ENCODE data around the gene ADGRG7.

The ADGRG7 gene

GRCh38 chr3:100702082-100702979 is 92.9 kb downstream of the ADGRG7 start:
- DNase-seq = no peak

DNA sequence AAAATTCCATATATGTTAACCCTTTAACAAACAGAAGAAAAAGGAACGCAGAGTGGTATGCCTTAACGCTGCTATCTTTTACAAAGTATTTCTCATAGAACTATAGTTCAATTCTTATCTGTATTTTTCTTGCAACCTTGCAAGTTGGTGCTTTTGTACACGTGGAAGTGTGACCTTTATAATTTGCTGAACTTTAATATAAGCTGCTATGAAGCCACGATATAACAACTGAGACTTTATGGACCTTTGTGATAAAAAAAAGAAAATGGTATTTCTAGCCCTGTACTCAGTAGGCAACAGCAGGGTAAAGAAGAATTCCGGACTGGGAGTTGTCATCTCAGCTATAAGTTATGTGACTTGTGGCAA is 93.6 kb downstream of the ADGRG7 start:
- no peak for DNase-seq

- no peak for DNase-seq
Measured at GRCh38 chr3:100703865-100704264, 94.5 kb downstream of the ADGRG7 start.

DNA sequence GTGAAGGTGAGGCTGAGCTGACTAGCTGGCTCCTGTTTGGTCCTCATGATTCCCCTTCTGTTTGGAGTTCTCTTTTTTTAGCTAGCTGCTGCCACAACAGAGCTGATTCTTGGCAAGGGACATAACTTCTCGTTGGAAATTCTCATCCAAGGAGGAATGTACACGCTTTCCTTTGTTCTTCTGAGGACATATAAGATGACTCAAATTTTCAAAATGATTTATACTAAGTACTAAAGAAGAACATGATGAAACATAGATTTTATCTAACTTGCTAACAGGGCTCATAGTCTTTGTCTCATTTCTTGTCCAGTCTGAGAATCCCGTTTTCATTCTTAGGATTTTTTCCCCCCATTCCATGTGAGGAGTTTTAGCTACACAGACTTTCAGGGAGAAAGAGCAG is 97.0 kb downstream of the ADGRG7 start:
- DNase-seq = no peak

- no peak for DNase-seq
Measured at GRCh38 chr3:100708644-100708988, 99.2 kb downstream of the ADGRG7 start.

DNA sequence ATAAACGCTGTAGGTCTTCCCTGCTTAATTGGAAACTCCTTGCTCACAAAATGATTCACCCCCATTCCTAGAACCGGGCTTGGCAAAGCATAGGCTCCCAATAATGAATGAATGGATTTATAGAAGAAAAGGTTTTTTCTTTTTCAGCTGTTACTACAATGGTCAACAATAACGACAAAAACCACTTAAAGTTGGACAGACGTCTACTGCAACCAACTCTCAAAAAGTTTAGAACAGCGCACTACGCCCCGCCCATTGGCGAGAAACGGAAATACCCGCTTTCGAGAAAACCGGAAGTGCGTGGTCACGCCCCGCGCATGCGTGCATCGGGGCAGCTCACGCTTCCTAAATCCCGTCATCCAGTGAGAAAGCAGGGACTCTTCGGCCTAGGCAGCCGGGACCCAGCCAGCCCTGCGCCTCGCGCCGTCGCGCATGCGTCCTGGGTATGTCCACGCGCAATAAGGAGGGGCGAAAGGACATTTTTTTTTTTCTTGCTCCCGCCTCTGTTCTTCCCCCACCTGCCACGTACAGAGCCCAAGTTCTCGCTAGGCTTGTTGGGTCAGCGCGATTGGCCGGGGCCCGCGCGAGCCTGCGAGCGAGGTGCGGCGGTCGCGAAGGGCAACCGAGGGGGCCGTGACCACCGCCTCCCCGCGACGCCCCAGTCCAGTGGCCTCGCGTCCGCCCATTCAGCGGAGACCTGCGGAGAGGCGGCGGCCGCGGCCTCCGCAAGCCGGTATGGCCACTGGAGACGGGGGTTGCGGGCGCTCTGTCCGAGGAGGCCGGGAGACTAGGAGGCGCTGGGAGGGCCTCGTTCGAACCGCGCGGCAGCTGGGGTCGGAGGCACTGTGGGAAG is 99.8 kb downstream of the ADGRG7 start, which contains the start of gene TFG:
Gene TFG, plus strand, starts transcription at position 506 of the 853 bp plus-strand sequence. CDS start 4,192 bp downstream, outside the sequence.
- peak; percentile 97 for DNase-seq

DNA sequence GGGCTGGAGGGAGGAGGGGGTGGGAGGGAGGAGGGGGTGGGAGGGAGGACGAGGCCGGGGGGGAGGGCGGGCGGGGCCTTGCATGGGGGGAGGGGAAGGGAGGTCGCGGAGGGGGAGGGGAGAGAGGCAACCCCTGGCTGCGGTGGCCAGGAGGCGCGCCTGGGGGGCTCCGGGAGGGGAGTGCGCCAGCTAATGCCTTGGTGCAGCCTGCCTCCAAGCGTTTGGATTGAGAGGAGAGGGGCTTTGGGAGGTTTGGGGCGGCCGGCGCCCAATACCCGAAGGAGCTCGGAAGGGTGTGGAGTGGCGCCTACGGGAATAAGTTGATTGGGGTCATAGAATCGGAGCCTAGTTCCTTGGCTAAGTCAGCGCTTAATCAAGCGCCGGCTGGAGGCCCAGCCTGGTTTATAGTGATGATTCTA is 100.5 kb downstream of the ADGRG7 start:
- no peak for DNase-seq

DNA sequence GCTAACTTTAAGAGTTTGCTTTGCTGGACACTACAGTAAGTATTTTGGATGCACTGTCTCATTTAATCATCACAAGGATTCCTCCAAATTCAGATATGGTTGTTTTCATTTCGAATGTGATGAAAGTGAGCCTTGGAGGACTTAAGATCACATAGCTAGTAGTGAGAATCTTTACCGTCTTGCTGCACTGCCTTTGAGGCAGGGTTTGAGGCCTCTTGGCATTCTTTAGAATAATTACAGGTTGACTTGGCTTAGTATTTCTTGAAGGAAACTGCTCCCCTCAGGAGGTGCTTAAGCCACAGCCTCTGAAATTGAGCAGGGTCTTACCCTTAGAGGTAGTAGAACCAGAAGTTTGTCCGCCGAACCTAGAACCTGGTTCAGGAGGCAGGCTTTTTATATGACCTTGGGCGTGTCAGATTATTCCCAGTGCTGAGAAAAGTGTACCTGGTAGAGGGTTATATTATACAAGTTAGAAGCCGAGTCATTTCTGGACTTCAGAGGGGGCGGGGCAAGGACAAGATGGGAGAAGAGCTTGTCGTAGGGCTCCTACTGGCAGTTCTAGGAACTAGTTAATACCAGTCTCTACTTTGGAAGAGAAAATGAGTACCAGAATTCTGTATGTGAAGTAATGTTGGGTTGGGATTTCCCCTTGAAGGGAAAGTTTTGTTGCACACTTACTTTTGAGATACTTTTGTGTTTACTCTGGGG is 101.0 kb downstream of the ADGRG7 start:
- DNase-seq = no peak

DNA sequence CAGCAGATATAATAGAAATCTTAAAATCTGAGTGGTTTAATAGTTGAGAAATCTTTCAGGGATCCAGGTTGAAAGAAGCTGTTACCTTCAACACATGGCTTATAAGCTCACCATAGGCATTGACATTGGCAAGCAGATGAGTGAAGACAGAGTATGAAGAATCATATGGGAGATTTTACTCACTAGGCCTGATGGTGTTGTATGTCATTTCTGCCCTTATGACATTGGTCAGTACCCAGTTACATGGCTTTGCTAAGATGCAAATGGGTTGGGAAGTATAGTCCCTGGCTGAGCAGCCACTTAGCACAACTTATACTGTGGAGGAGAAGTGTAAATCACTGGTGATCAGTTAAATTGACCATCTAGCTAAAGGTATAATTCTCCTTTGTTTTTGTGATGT is 105.8 kb downstream of the ADGRG7 start:
- no peak for DNase-seq

- DNase-seq = no peak
Measured at GRCh38 chr3:100717063-100717462, 107.7 kb downstream of the ADGRG7 start.

DNA sequence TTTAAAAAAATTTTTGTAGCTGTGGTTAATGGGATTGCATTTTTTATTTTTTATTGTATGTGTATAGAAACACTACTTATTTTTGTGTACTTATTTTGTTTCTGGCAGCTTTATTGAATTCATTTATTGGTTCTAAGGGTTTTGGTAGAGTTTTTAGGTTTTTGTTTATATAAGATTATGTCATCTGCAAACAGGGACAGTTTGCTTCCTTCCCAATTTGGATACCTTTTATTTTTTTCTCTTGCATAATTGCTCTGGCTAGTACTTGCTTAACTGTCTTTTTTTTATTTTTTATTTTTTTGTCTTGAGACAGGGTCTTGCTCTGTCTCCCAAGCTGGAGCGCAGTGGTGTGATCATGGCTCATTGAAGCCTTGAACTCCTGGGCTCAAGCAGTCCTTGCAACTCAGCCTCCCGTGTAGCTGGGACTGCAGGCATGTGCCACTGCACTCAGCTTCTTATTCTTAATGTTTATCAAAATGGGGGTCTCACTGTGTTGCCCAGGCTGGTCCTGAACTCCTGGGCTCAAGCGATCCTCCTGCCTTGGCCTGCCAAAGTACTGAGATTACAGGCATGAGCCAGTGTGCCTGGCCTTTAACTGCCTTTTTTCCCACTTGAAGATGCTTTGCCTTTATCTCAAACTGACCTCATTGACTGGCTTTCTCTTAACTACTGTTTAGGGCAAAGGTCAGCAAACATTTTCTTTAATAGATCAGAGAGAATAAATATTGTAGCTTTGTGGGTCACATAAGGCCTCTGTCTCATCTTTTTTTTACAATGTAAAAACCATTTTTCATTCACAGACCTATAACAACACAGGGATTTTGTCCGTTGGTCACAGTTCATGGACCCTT is 108.5 kb downstream of the ADGRG7 start:
- no peak for DNase-seq

DNA sequence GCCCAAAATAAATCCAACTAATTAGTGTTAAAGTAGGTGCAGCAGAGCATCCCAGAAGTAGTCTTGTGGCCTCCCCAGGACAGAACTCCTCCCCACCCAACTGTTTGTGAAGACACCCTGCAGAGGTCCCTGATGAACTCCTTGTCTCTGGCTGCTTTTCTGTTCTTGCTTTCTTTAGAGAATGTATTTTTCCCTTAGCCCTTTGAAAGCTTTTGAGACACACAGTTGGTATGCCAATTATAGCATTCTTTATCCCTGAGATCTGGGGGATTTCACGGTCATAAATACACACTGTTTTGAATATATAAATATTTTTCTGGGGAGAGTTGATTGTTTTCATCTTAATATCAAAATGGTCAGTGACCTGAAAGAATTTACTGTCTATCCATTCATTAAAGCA is 109.7 kb downstream of the ADGRG7 start:
- no peak for DNase-seq

GRCh38 chr3:100720426-100720825 is 111.0 kb downstream of the ADGRG7 start:
- no peak for DNase-seq

- DNase-seq = no peak
Measured at GRCh38 chr3:100725935-100726513, 116.6 kb downstream of the ADGRG7 start.

- DNase-seq = no peak
Measured at GRCh38 chr3:100726706-100727105, 117.3 kb downstream of the ADGRG7 start.

DNA sequence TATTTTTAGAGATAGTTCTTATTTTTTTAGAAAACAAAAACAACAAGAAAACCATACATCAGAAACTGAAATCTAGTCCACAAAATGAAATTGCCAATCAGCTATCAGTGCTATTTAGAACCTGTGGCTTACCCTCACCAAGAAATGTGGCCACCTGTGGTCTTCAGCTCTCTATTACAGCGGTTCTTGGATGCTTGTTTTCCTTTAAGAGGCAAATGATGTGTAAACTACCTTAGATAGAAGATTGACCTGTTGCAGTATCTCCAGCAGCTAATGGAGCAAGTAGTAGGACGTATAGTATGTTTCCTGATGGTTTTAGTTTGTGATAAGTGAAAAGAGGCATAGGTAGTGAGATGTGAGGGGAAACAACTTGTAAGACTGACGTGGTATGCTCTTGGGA is 121.1 kb downstream of the ADGRG7 start:
- no peak for DNase-seq

DNA sequence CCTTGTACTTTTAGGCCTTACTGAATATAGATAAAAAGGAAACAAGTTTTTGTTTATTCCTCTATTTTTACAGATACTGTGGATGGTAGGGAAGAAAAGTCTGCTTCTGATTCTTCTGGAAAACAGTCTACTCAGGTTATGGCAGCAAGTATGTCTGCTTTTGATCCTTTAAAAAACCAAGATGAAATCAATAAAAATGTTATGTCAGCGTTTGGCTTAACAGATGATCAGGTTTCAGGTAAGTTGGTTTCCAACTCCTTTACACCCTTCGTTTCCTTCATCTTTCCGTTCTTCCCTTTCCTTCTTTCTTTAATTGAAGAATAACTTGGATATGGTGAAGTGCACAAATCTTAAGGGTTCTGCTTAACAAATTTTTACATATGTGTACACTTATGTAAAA is 123.0 kb downstream of the ADGRG7 start:
- DNase-seq = no peak

GRCh38 chr3:100737334-100737733 is 127.9 kb downstream of the ADGRG7 start:
- no peak for DNase-seq

DNA sequence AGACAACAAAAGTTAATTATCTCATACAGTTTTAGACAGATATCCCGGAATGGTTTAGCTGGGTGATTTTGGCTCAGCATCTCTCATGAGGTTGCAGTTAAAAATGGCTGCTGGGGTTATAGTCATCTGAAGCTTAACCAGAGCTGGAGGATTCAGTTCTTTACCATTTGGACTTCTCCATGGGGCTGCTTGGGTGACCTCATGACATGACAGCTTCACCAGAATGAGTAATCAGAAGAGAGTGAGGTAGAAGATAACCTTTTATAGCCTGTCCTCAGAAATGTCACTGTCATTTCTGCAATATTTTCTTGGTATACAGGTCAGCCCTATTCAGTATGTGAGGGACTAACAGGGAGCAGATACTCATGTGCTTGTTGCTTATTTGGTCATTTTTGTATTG is 130.8 kb downstream of the ADGRG7 start:
- no peak for DNase-seq

GRCh38 chr3:100743535-100743934 is 134.1 kb downstream of the ADGRG7 start:
- no peak for DNase-seq

- no peak for DNase-seq
Measured at GRCh38 chr3:100744671-100745070, 135.3 kb downstream of the ADGRG7 start.
